Activated T-cell treated with anti-CD3 and anti-CD28 coated beads, Interleukin-2, amount 50 U/mL, for 4 hours (primary cell): ENCODE results near the gene ARMC6. TPM values are rescaled to one million over a fixed set of nuclear protein-coding genes. Genes with fewer than 3 reads are reported as not detected.

Source experiments
- total RNA-seq, 3 donors: library from RNA; stranded (reverse); gene quantifications; one replicate each; pipeline ENCODE4 v1.2.1, GENCODE V29; 2021

Gene ARMC6
- total RNA-seq, 3 donors from 2014 or later = 80.0 to 93.9 (median 80.6) TPM

Other genes with a start within 250 kb of the ARMC6 start
- not detected for gene COMP, start 242.3 kb upstream of the ARMC6 start, total RNA-seq
- gene UPF1, start 201.6 kb upstream of the ARMC6 start, total RNA-seq = 100 to 1,000 TPM; 116 to 123 (median 118) TPM
- gene CERS1, start 137.4 kb upstream of the ARMC6 start, total RNA-seq = under 1 TPM in 1 of 3 donors, not detected in 2; 0.13 TPM
- 100 to 1,000 TPM; 258 to 293 (median 270) TPM for gene COPE, start 114.2 kb upstream of the ARMC6 start, total RNA-seq
- 100 to 1,000 TPM; 170 to 178 (median 176) TPM for gene DDX49, start 113.9 kb upstream of the ARMC6 start, total RNA-seq
- 1 to 10 TPM in 1 of 3 donors, under 1 TPM in 2; 0.53 to 1.1 (median 0.79) TPM for gene HOMER3, start 92.4 kb upstream of the ARMC6 start, total RNA-seq
- gene SUGP2, start 86 bp upstream of the ARMC6 start, total RNA-seq = 10 to 100 TPM; 66.8 to 76.6 (median 71.8) TPM
- 10 to 100 TPM in 1 of 3 donors, 1 to 10 TPM in 2; 8.9 to 11.1 (median 8.9) TPM for gene SLC25A42, start 30.4 kb downstream of the ARMC6 start, total RNA-seq
- gene TMEM161A, start 104.9 kb downstream of the ARMC6 start, total RNA-seq = 10 to 100 TPM; 42.3 to 43.2 (median 43.1) TPM
- gene MEF2B, start 136.7 kb downstream of the ARMC6 start, total RNA-seq = 1 to 10 TPM; 2.2 to 3.7 (median 2.3) TPM
- 10 to 100 TPM; 38.0 to 43.1 (median 38.6) TPM for gene BORCS8, start 158.5 kb downstream of the ARMC6 start, total RNA-seq
- 100 to 1,000 TPM; 110 to 120 (median 118) TPM for gene RFXANK, start 158.7 kb downstream of the ARMC6 start, total RNA-seq
- gene NR2C2AP, start 169.8 kb downstream of the ARMC6 start, total RNA-seq = 10 to 100 TPM; 57.9 to 71.7 (median 66.6) TPM
- under 1 TPM in 2 of 3 donors, not detected in 1; 0.05 to 0.08 TPM for gene NCAN, start 178.4 kb downstream of the ARMC6 start, total RNA-seq
- not detected for gene TM6SF2, start 239.7 kb downstream of the ARMC6 start, total RNA-seq